HUES6 (cell line): Measurements from ENCODE around the gene HNMT.

Source experiments
- H3K27ac ChIP-seq: 2 replicates; pipeline ENCODE4 v1.7.0; 2013; ENCODE audit warnings: low read depth, mild to moderate bottlenecking, low read length, inconsistent platforms
- H3K27me3 ChIP-seq: 2 replicates; pipeline ENCODE4 v1.6.1; 2013; ENCODE audit warnings: low read length; ENCODE audit not compliant: control insufficient read depth, insufficient read depth
- H3K36me3 ChIP-seq: 2 replicates; pipeline ENCODE4 v1.6.1; 2013; ENCODE audit warnings: low read length; ENCODE audit not compliant: control insufficient read depth, insufficient read depth
- H3K4me1 ChIP-seq: 2 replicates; pipeline ENCODE4 v1.6.1; 2013; ENCODE audit warnings: low read length; ENCODE audit not compliant: control insufficient read depth, insufficient read depth
- H3K4me3 ChIP-seq: 2 replicates; pipeline ENCODE4 v1.5.1; 2013; ENCODE audit warnings: low read depth, low read length
- H3K9ac ChIP-seq: one replicate; pipeline ENCODE4 v1.6.1; 2013; ENCODE audit warnings: mild to moderate bottlenecking, low read length
- H3K9me3 ChIP-seq: 2 replicates; pipeline ENCODE4 v1.6.1; 2013; ENCODE audit warnings: low read depth, low read length; ENCODE audit not compliant: control insufficient read depth, insufficient read depth

The HNMT gene

GRCh38 chr2:138010890-138011289 lies 46.6 kb downstream of the HNMT start:
- H3K36me3 ChIP-seq: no peaks in the 10 kb centered on the region
- no peak overlapping the region for H3K9ac ChIP-seq
- no peak overlapping the region for H3K4me3 ChIP-seq
- no peaks in the 10 kb centered on the region for H3K4me1 ChIP-seq
- H3K9me3 ChIP-seq: no peaks in the 10 kb centered on the region
- no peak overlapping the region for H3K27ac ChIP-seq
- H3K27me3 ChIP-seq: no peaks in the 10 kb centered on the region

- H3K27me3 ChIP-seq: no peaks in the 10 kb centered on the region
- H3K4me3 ChIP-seq: no peak overlapping the region
- no peak overlapping the region for H3K27ac ChIP-seq
- no peaks in the 10 kb centered on the region for H3K4me1 ChIP-seq
- H3K9me3 ChIP-seq: no peaks in the 10 kb centered on the region
- no peaks in the 10 kb centered on the region for H3K36me3 ChIP-seq
- no peak overlapping the region for H3K9ac ChIP-seq
Observed at GRCh38 chr2:138012082-138012481, 47.8 kb downstream of the HNMT start.

- Histone ChIP-seq H3K9ac (no peak overlapping the region), H3K27ac (no peak overlapping the region), H3K36me3 (no peaks in the 10 kb centered on the region), H3K27me3 (no peaks in the 10 kb centered on the region), H3K4me1 (no peaks in the 10 kb centered on the region), H3K9me3 (no peaks in the 10 kb centered on the region), H3K4me3 (no peak overlapping the region)
Observed at GRCh38 chr2:138012968-138013367, 48.7 kb downstream of the HNMT start.

- H3K27ac ChIP-seq: no peak overlapping the region
- H3K36me3 ChIP-seq: no peaks in the 10 kb centered on the region
- no peak overlapping the region for H3K9ac ChIP-seq
- H3K9me3 ChIP-seq: no peaks in the 10 kb centered on the region
- no peaks in the 10 kb centered on the region for H3K4me1 ChIP-seq
- no peak overlapping the region for H3K4me3 ChIP-seq
- H3K27me3 ChIP-seq: no peaks in the 10 kb centered on the region
Observed at GRCh38 chr2:138013639-138014038, 49.4 kb downstream of the HNMT start.

GRCh38 chr2:138015494-138015893 lies 51.2 kb downstream of the HNMT start:
- no peaks in the 10 kb centered on the region for H3K9me3 ChIP-seq
- no peak overlapping the region for H3K27ac ChIP-seq
- no peaks in the 10 kb centered on the region for H3K4me1 ChIP-seq
- H3K4me3 ChIP-seq: no peak overlapping the region
- no peaks in the 10 kb centered on the region for H3K27me3 ChIP-seq
- no peaks in the 10 kb centered on the region for H3K36me3 ChIP-seq
- H3K9ac ChIP-seq: no peak overlapping the region

GRCh38 chr2:138016351-138017087 lies 52.2 kb downstream of the HNMT start:
- no peaks in the 10 kb centered on the region for H3K36me3 ChIP-seq
- H3K4me3 ChIP-seq: no peak overlapping the region
- H3K4me1 ChIP-seq: 0 out of 2 replicates have a peak, but pooled peaks cover 2% of the 10 kb centered on the region
- H3K9ac ChIP-seq: no peak overlapping the region
- no peaks in the 10 kb centered on the region for H3K9me3 ChIP-seq
- H3K27me3 ChIP-seq: no peaks in the 10 kb centered on the region
- H3K27ac ChIP-seq: no peak overlapping the region

- Histone ChIP-seq H3K4me3 (no peak overlapping the region), H3K27me3 (no peaks in the 10 kb centered on the region), H3K27ac (no peak overlapping the region), H3K9me3 (no peaks in the 10 kb centered on the region), H3K36me3 (no peaks in the 10 kb centered on the region), H3K9ac (no peak overlapping the region), H3K4me1 (0 out of 2 replicates have a peak, but pooled peaks cover 2% of the 10 kb centered on the region)
Observed at GRCh38 chr2:138017824-138018223, 53.6 kb downstream of the HNMT start.

- Histone ChIP-seq H3K9ac (no peak overlapping the region), H3K36me3 (no peaks in the 10 kb centered on the region), H3K27ac (no peak overlapping the region), H3K27me3 (no peaks in the 10 kb centered on the region), H3K9me3 (no peaks in the 10 kb centered on the region), H3K4me3 (no peak overlapping the region), H3K4me1 (0 out of 2 replicates have a peak, but pooled peaks cover 2% of the 10 kb centered on the region)
Observed at GRCh38 chr2:138018866-138019688, 54.8 kb downstream of the HNMT start.

- no peaks in the 10 kb centered on the region for H3K9me3 ChIP-seq
- H3K27me3 ChIP-seq: no peaks in the 10 kb centered on the region
- 0 out of 2 replicates have a peak, but pooled peaks cover 2% of the 10 kb centered on the region for H3K4me1 ChIP-seq
- H3K27ac ChIP-seq: no peak overlapping the region
- H3K9ac ChIP-seq: no peak overlapping the region
- H3K4me3 ChIP-seq: no peak overlapping the region
- no peaks in the 10 kb centered on the region for H3K36me3 ChIP-seq
Observed at GRCh38 chr2:138020432-138020831, 56.2 kb downstream of the HNMT start.

- Histone ChIP-seq H3K4me1 (0 out of 2 replicates have a peak, but pooled peaks cover 2% of the 10 kb centered on the region), H3K9ac (no peak overlapping the region), H3K27ac (no peak overlapping the region), H3K27me3 (no peaks in the 10 kb centered on the region), H3K4me3 (no peak overlapping the region), H3K9me3 (no peaks in the 10 kb centered on the region), H3K36me3 (no peaks in the 10 kb centered on the region)
Observed at GRCh38 chr2:138021154-138021553, 56.9 kb downstream of the HNMT start.

- no peak overlapping the region for H3K4me3 ChIP-seq
- H3K27ac ChIP-seq: no peak overlapping the region
- no peaks in the 10 kb centered on the region for H3K36me3 ChIP-seq
- H3K9ac ChIP-seq: no peak overlapping the region
- 0 out of 2 replicates have a peak, but pooled peaks cover 2% of the 10 kb centered on the region for H3K4me1 ChIP-seq
- no peaks in the 10 kb centered on the region for H3K27me3 ChIP-seq
- no peaks in the 10 kb centered on the region for H3K9me3 ChIP-seq
Observed at GRCh38 chr2:138023298-138023697, 59.0 kb downstream of the HNMT start.
